Karpas-422 (cell line): ENCODE results near the gene ZNF148. TPM values are rescaled to one million over a fixed set of nuclear protein-coding genes. Genes with fewer than 3 reads are reported as not detected.

Source experiments
- DNase-seq: peaks from one replicate; pipeline ENCODE4 v3.0.0-alpha.2; 2015
- H2AFZ ChIP-seq: fragments of 200-600 bp; sonication (generic); 2 replicates; pipeline ENCODE4 v1.6.1; 2014; ENCODE audit warnings: antibody characterized with exemption, low read length, mixed read lengths
- H3K27ac ChIP-seq: fragments of 200-600 bp; sonication (generic); 2 replicates; pipeline ENCODE4 v1.5.1; 2014; ENCODE audit warnings: mild to moderate bottlenecking, low read length, moderate library complexity
- H3K27me3 ChIP-seq: fragments of 200-600 bp; sonication (generic); 2 replicates; pipeline ENCODE4 v1.6.1; 2014; ENCODE audit warnings: low read length, mixed read lengths
- H3K36me3 ChIP-seq: fragments of 200-600 bp; sonication (generic); 2 replicates; pipeline ENCODE4 v1.6.1; 2014; ENCODE audit warnings: low read length, mixed read lengths; ENCODE audit not compliant: insufficient read depth
- H3K4me1 ChIP-seq: fragments of 200-600 bp; sonication (generic); 2 replicates; pipeline ENCODE4 v1.6.1; 2014; ENCODE audit warnings: mild to moderate bottlenecking, low read length, mixed read lengths
- H3K4me2 ChIP-seq: fragments of 200-600 bp; sonication (generic); 2 replicates; pipeline ENCODE4 v1.6.1; 2014; ENCODE audit warnings: low read length, low read depth, mild to moderate bottlenecking; ENCODE audit not compliant: poor library complexity, severe bottlenecking
- H3K4me3 ChIP-seq: fragments of 200-600 bp; sonication (generic); 2 replicates; pipeline ENCODE4 v1.5.1; 2014; ENCODE audit warnings: mild to moderate bottlenecking, antibody characterized with exemption, low read length, mixed read lengths
- H3K79me2 ChIP-seq: fragments of 200-600 bp; sonication (generic); 2 replicates; pipeline ENCODE4 v1.6.1; 2014; ENCODE audit warnings: mild to moderate bottlenecking, low read length, mixed read lengths
- H3K9ac ChIP-seq: fragments of 200-600 bp; sonication (generic); 2 replicates; pipeline ENCODE4 v1.6.0; 2014; ENCODE audit warnings: low read length
- H3K9me2 ChIP-seq: fragments of 200-600 bp; sonication (generic), shearing (Covaris generic); replicated peaks from 2 replicates; pipeline ENCODE4 v1.6.0; 2014; ENCODE audit warnings: mild to moderate bottlenecking, low read length, moderate library complexity; ENCODE audit not compliant: insufficient read depth
- H3K9me3 ChIP-seq: fragments of 300-700, 200-600 bp; sonication (generic); 2 replicates; pipeline ENCODE4 v1.6.1; 2014; ENCODE audit warnings: low read length, mixed read lengths
- H4K20me1 ChIP-seq: fragments of 200-600 bp; sonication (generic); 2 replicates; pipeline ENCODE4 v1.6.1; 2014; ENCODE audit warnings: mild to moderate bottlenecking, antibody characterized with exemption, low read length, low read depth; ENCODE audit not compliant: insufficient read depth
- total RNA-seq: library from RNA; depleted of rRNA; stranded (reverse); fragments of >200 nt; shearing (Covaris generic); gene quantifications from 2 replicates; pipeline ENCODE4 v1.2.3, GENCODE V29; 2014; ENCODE audit warnings: low replicate concordance

Gene ZNF148
- total RNA-seq, 1 experiment from 2014 or later = 53.8 TPM

- 0 out of 2 replicates have a peak, but pooled peaks cover 4% of the 10 kb centered on the region for H3K9me3 ChIP-seq
- H3K36me3 ChIP-seq = peaks cover 13% of the 10 kb centered on the region
- peaks cover 98% of the 10 kb centered on the region for H3K79me2 ChIP-seq
- no peaks in the 10 kb centered on the region for H3K4me1 ChIP-seq
- no peak overlapping the region for H3K4me2 ChIP-seq
- H3K9me2 ChIP-seq = no peaks in the 10 kb centered on the region
- H2AFZ ChIP-seq = no peak overlapping the region
- DNase-seq = no peak
- H4K20me1 ChIP-seq = no peaks in the 10 kb centered on the region; the same call in 1 of the 2 replicates
- no peak overlapping the region for H3K4me3 ChIP-seq
- no peak overlapping the region for H3K9ac ChIP-seq
- no peaks in the 10 kb centered on the region for H3K27me3 ChIP-seq
- H3K27ac ChIP-seq = no peak overlapping the region
Observed at GRCh38 chr3:125334675-125335560, 40.2 kb downstream of the ZNF148 start.

GRCh38 chr3:125332504-125332903 lies 42.6 kb downstream of the ZNF148 start:
- H4K20me1 ChIP-seq = no peaks in the 10 kb centered on the region
- H3K4me1 ChIP-seq = no peaks in the 10 kb centered on the region
- peaks cover 92% of the 10 kb centered on the region for H3K79me2 ChIP-seq
- H3K36me3 ChIP-seq = peaks cover 28% of the 10 kb centered on the region
- no peaks in the 10 kb centered on the region for H3K27me3 ChIP-seq
- no peak overlapping the region for H3K4me2 ChIP-seq
- H3K9me2 ChIP-seq = no peaks in the 10 kb centered on the region
- no peak for DNase-seq
- H3K4me3 ChIP-seq = no peak overlapping the region
- no peak overlapping the region for H2AFZ ChIP-seq
- H3K9ac ChIP-seq = no peak overlapping the region
- H3K27ac ChIP-seq = no peak overlapping the region
- peaks cover 4% of the 10 kb centered on the region; the same call in 1 of the 2 replicates for H3K9me3 ChIP-seq

GRCh38 chr3:125331243-125331642 lies 43.9 kb downstream of the ZNF148 start:
- DNase-seq = no peak
- Histone ChIP-seq H3K4me2 (no peak overlapping the region), H3K79me2 (peaks cover 89% of the 10 kb centered on the region), H3K9ac (no peak overlapping the region), H3K9me3 (peaks cover 7% of the 10 kb centered on the region), H3K27ac (no peak overlapping the region), H4K20me1 (no peaks in the 10 kb centered on the region), H3K9me2 (no peaks in the 10 kb centered on the region), H3K36me3 (peaks cover 37% of the 10 kb centered on the region), H3K4me3 (no peak overlapping the region), H2AFZ (no peak overlapping the region), H3K27me3 (no peaks in the 10 kb centered on the region), H3K4me1 (no peaks in the 10 kb centered on the region)

- Histone ChIP-seq H3K79me2 (peaks cover 83% of the 10 kb centered on the region), H3K4me1 (no peaks in the 10 kb centered on the region)
Observed at GRCh38 chr3:125326957-125327356, 48.2 kb downstream of the ZNF148 start.

GRCh38 chr3:125325746-125326145 lies 49.4 kb downstream of the ZNF148 start:
- Histone ChIP-seq H3K27ac (no peak overlapping the region), H3K4me1 (no peaks in the 10 kb centered on the region), H3K9me2 (no peaks in the 10 kb centered on the region), H3K9ac (no peak overlapping the region), H3K79me2 (peaks cover 82% of the 10 kb centered on the region), H2AFZ (no peak overlapping the region), H3K4me3 (no peak overlapping the region), H3K36me3 (peaks cover 55% of the 10 kb centered on the region), H3K4me2 (no peak overlapping the region), H3K9me3 (peaks cover 13% of the 10 kb centered on the region), H4K20me1 (no peaks in the 10 kb centered on the region), H3K27me3 (no peaks in the 10 kb centered on the region)
- DNase-seq = no peak

More at GRCh38 chr3:125326957-125327356, 48.2 kb downstream of the ZNF148 start:
- H3K4me3 ChIP-seq = no peak overlapping the region
- H3K9me2 ChIP-seq = no peaks in the 10 kb centered on the region
- no peak overlapping the region for H3K27ac ChIP-seq
- H4K20me1 ChIP-seq = no peaks in the 10 kb centered on the region
- no peaks in the 10 kb centered on the region for H3K27me3 ChIP-seq
- peaks cover 60% of the 10 kb centered on the region for H3K36me3 ChIP-seq
- no peak overlapping the region for H3K9ac ChIP-seq
- H3K4me2 ChIP-seq = no peak overlapping the region
- peaks cover 13% of the 10 kb centered on the region for H3K9me3 ChIP-seq
- H2AFZ ChIP-seq = no peak overlapping the region
- no peak for DNase-seq

- H3K4me2 ChIP-seq = no peak overlapping the region
- H3K79me2 ChIP-seq = peaks cover 78% of the 10 kb centered on the region
- H3K4me1 ChIP-seq = no peaks in the 10 kb centered on the region
- no peak for DNase-seq
- no peaks in the 10 kb centered on the region for H3K9me2 ChIP-seq
- no peak overlapping the region for H3K4me3 ChIP-seq
- H3K36me3 ChIP-seq = peaks cover 47% of the 10 kb centered on the region
- peaks cover 13% of the 10 kb centered on the region for H3K9me3 ChIP-seq
- no peak overlapping the region for H2AFZ ChIP-seq
- H4K20me1 ChIP-seq = no peaks in the 10 kb centered on the region
- no peaks in the 10 kb centered on the region for H3K27me3 ChIP-seq
- no peak overlapping the region for H3K27ac ChIP-seq
- H3K9ac ChIP-seq = no peak overlapping the region
Observed at GRCh38 chr3:125324341-125324740, 50.8 kb downstream of the ZNF148 start.

- no peak for DNase-seq
- H3K79me2 ChIP-seq = peaks cover 83% of the 10 kb centered on the region
- no peak overlapping the region for H3K4me3 ChIP-seq
- H2AFZ ChIP-seq = no peak overlapping the region
- peaks cover 8% of the 10 kb centered on the region; the same call in 1 of the 2 replicates for H3K4me1 ChIP-seq
- H4K20me1 ChIP-seq = no peaks in the 10 kb centered on the region
- H3K27me3 ChIP-seq = no peaks in the 10 kb centered on the region
- no peaks in the 10 kb centered on the region for H3K9me2 ChIP-seq
- H3K4me2 ChIP-seq = no peak overlapping the region
- peaks cover 39% of the 10 kb centered on the region for H3K36me3 ChIP-seq
- H3K9me3 ChIP-seq = peaks cover 13% of the 10 kb centered on the region
- H3K9ac ChIP-seq = no peak overlapping the region
- no peak overlapping the region for H3K27ac ChIP-seq
Observed at GRCh38 chr3:125322917-125323316, 52.2 kb downstream of the ZNF148 start.

GRCh38 chr3:125322166-125322565 lies 53.0 kb downstream of the ZNF148 start:
- no peaks in the 10 kb centered on the region for H4K20me1 ChIP-seq
- H3K4me3 ChIP-seq = no peak overlapping the region
- no peak overlapping the region for H2AFZ ChIP-seq
- H3K36me3 ChIP-seq = peaks cover 32% of the 10 kb centered on the region
- H3K79me2 ChIP-seq = peaks cover 81% of the 10 kb centered on the region
- no peak for DNase-seq
- H3K9me3 ChIP-seq = peaks cover 10% of the 10 kb centered on the region
- H3K4me1 ChIP-seq = peaks cover 13% of the 10 kb centered on the region
- H3K9ac ChIP-seq = no peak overlapping the region
- no peak overlapping the region for H3K27ac ChIP-seq
- H3K27me3 ChIP-seq = no peaks in the 10 kb centered on the region
- H3K9me2 ChIP-seq = no peaks in the 10 kb centered on the region
- H3K4me2 ChIP-seq = no peak overlapping the region
